BJ (cell line): ENCODE measurements around the gene BCAT1. TPM values are rescaled to one million over a fixed set of nuclear protein-coding genes. Genes with fewer than 3 reads are reported as not detected.

ENCODE experiments used
- CTCF ChIA-PET: fragments of 350-600 bp; formaldehyde crosslinking; extraction: SDS; loops from one replicate; lab custom pipeline; 2021; ENCODE audit warnings: antibody characterized with exemption, inconsistent platforms; lab: Yijun Ruan, JAX
- POLR2A ChIA-PET: fragments of 300-600 bp; sonication (Branson Sonifier 250); formaldehyde crosslinking; extraction: SDS; loops from one replicate; lab custom pipeline; 2021; ENCODE audit warnings: antibody characterized with exemption; lab: Charles Lee
- DNase-seq: peaks from one replicate; pipeline ENCODE4 v3.0.0-alpha.2; 2011; ENCODE audit warnings: low read depth
- H3K27me3 ChIP-seq: 2 replicates; pipeline ENCODE4 v1.6.0; 2011; ENCODE audit warnings: low read length; ENCODE audit not compliant: control insufficient read depth, insufficient read depth
- H3K36me3 ChIP-seq: 2 replicates; pipeline ENCODE4 v1.5.1; 2011; ENCODE audit warnings: low read length; ENCODE audit not compliant: control insufficient read depth, insufficient read depth
- H3K4me3 ChIP-seq: 2 replicates; pipeline ENCODE4 v1.5.1; 2011; ENCODE audit warnings: low read depth, mild to moderate bottlenecking, control low read depth, low read length
- polyA plus RNA-seq: library from polyadenylated mRNA; depleted of rRNA; stranded (reverse); fragments of >200 nt; gene quantifications from 2 replicates; pipeline ENCODE4 v1.2.3, GENCODE V29; 2011; rRNA removed
- TF ChIP-seq, protein P1 (sequence below): IDR thresholded peaks from 2 replicates; pipeline ENCODE4 v1.5.1; 2011; ENCODE audit warnings: low read depth, mild to moderate bottlenecking, control low read depth, inconsistent platforms, low read length, moderate library complexity; ENCODE audit not compliant: insufficient read depth

BCAT1 gene
- polyA plus RNA-seq, 1 experiment = 13.2 TPM

GRCh38 chr12:24767016-24767415 is 181.9 kb downstream of the BCAT1 start:
- ChIA-PET POLR2A (no interaction called here), CTCF (no interaction called here)
- no peak for DNase-seq
- Histone ChIP-seq H3K4me3 (no peak overlapping the region), H3K36me3 (no peaks in the 10 kb centered on the region), H3K27me3 (no peaks in the 10 kb centered on the region)
- TF ChIP-seq, protein P1, sequence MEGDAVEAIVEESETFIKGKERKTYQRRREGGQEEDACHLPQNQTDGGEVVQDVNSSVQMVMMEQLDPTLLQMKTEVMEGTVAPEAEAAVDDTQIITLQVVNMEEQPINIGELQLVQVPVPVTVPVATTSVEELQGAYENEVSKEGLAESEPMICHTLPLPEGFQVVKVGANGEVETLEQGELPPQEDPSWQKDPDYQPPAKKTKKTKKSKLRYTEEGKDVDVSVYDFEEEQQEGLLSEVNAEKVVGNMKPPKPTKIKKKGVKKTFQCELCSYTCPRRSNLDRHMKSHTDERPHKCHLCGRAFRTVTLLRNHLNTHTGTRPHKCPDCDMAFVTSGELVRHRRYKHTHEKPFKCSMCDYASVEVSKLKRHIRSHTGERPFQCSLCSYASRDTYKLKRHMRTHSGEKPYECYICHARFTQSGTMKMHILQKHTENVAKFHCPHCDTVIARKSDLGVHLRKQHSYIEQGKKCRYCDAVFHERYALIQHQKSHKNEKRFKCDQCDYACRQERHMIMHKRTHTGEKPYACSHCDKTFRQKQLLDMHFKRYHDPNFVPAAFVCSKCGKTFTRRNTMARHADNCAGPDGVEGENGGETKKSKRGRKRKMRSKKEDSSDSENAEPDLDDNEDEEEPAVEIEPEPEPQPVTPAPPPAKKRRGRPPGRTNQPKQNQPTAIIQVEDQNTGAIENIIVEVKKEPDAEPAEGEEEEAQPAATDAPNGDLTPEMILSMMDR = no peak

GRCh38 chr12:24764712-24765111 is 184.2 kb downstream of the BCAT1 start:
- POLR2A ChIA-PET = no interaction called here
- CTCF ChIA-PET = interaction anchor here (0.6 to 2.7 kb wide), 2 partner anchors 13 to 266 kb away, joined by 3 to 8 read pairs; no protein-coding TSS in a partner anchor

GRCh38 chr12:24760606-24761378 is 188.1 kb downstream of the BCAT1 start:
- Histone ChIP-seq H3K27me3 (no peaks in the 10 kb centered on the region), H3K4me3 (no peak overlapping the region), H3K36me3 (no peaks in the 10 kb centered on the region)
- TF ChIP-seq, protein P1 = no peak
- ChIA-PET POLR2A (no interaction called here), CTCF (no interaction called here)
- no peak for DNase-seq

More at GRCh38 chr12:24764712-24765111, 184.2 kb downstream of the BCAT1 start:
- Histone ChIP-seq H3K4me3 (no peak overlapping the region), H3K27me3 (no peaks in the 10 kb centered on the region), H3K36me3 (no peaks in the 10 kb centered on the region)
- TF ChIP-seq, protein P1 = no peak
- no peak for DNase-seq

- CTCF ChIA-PET = no interaction called here
- no peak overlapping the region for H3K4me3 ChIP-seq
- TF ChIP-seq, protein P1 = no peak
These were observed 188.7 kb downstream of the BCAT1 start for GRCh38 chr12:24760162-24760561.

More at GRCh38 chr12:24760162-24760561, 188.7 kb downstream of the BCAT1 start:
- no peak for DNase-seq
- POLR2A ChIA-PET = no interaction called here
- Histone ChIP-seq H3K36me3 (no peaks in the 10 kb centered on the region), H3K27me3 (no peaks in the 10 kb centered on the region)

Other genes with a start within 250 kb of the BCAT1 start
- gene DNAI7, start 246.1 kb upstream of the BCAT1 start, polyA plus RNA-seq = 0.11 and 0.21 TPM in 2 replicates
- gene ETFRF1, start 246.1 kb upstream of the BCAT1 start, polyA plus RNA-seq = 6.0 and 13.6 TPM in 2 replicates